Measurements from ENCODE around the gene CCL5. TPM values are rescaled to one million over a fixed set of nuclear protein-coding genes. Genes with fewer than 3 reads are reported as not detected.

Gene CCL5
- total and polyA plus RNA-seq, 2 experiments from 2014 or later: 1.1 to 1.4 TPM

DNA sequence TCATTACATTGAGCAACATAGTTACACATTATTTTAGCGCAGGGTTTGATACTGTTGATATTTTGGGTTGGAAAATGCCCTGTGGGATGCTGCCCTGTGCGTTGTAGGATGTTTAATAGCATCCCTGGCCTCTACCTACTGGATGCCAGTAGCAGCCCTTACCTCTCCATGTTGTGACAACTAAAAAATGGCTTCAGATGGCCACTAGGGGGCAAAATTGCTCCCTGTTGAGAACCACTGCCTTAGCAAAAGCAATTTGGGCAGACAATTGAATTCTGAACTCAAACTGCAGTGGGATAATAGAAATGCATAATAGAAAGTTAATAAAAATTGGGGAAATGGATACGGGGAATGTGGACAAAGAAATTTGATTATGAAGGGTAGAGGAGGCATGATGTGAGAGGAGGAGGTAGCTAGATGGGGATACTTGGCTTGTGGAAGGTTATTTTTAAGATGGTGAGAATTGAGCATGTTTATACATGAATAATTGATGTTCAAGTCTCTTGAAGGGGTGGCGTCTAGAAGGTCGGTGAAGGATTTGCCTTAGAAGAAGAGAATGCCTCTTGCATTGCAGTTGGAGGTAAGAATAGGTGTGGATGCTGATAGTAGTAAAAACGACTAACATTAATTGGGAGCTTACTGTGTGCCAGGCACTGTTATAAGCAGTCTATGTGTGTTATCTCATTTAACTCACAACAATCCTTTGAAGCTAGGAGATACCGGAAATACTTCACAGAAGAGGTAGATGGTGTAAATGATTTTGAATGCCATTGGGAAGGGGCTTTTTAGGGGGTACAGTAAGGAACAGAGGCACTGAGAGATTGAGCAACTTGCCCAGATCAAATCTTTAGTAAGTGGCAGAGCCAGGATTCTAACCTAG lies 30.5 kb downstream of the CCL5 start:
- peak; percentile 82 for DNase-seq (ENCODE audit: low spot score)
- no peaks in the 10 kb centered on the region for H3K36me3 ChIP-seq (replicated peaks; ENCODE audit: insufficient read depth, low read depth)

GRCh38 chr17:35847633-35848373 lies 32.4 kb downstream of the CCL5 start:
- Histone ChIP-seq H3K9me3 (ENCODE audit: low read depth) (no peaks in the 10 kb centered on the region), H2AFZ (no peak overlapping the region), H3K4me2 (no peak overlapping the region), H3K9me2 (replicated peaks; ENCODE audit: insufficient read depth) (no peaks in the 10 kb centered on the region), H3K36me3 (replicated peaks; ENCODE audit: insufficient read depth, low read depth) (no peaks in the 10 kb centered on the region), H4K20me1 (ENCODE audit: insufficient read depth, poor library complexity, severe bottlenecking) (peaks cover 4% of the 10 kb centered on the region), H3K27ac (peak overlapping the region; percentile 1), H3K4me1 (ENCODE audit: insufficient read depth) (peaks cover 5% of the 10 kb centered on the region), H3K27me3 (no peaks in the 10 kb centered on the region), H3K79me2 (peaks cover 11% of the 10 kb centered on the region), H3K4me3 (no peak overlapping the region)
- WGBS (ENCODE audit: low lambda C conversion rate, missing lambda C conversion rate): 70% methylated on average over 4 of the region's 4 CpGs
- no peak for DNase-seq (ENCODE audit: low spot score)
- TF ChIP-seq, protein P1, sequence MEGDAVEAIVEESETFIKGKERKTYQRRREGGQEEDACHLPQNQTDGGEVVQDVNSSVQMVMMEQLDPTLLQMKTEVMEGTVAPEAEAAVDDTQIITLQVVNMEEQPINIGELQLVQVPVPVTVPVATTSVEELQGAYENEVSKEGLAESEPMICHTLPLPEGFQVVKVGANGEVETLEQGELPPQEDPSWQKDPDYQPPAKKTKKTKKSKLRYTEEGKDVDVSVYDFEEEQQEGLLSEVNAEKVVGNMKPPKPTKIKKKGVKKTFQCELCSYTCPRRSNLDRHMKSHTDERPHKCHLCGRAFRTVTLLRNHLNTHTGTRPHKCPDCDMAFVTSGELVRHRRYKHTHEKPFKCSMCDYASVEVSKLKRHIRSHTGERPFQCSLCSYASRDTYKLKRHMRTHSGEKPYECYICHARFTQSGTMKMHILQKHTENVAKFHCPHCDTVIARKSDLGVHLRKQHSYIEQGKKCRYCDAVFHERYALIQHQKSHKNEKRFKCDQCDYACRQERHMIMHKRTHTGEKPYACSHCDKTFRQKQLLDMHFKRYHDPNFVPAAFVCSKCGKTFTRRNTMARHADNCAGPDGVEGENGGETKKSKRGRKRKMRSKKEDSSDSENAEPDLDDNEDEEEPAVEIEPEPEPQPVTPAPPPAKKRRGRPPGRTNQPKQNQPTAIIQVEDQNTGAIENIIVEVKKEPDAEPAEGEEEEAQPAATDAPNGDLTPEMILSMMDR (IDR thresholded peaks at IDR 0.05; ENCODE audit: poor library complexity): no peak
- TF ChIP-seq EZH2phosphoT487 (IDR thresholded peaks at IDR 0.05; ENCODE audit: low read depth, severe bottlenecking, unreplicated experiment) (no peak), EZH2 (IDR thresholded peaks at IDR 0.05; ENCODE audit: borderline replicate concordance) (no peak)

More for the DNA sequence above, 30.5 kb downstream of the CCL5 start:
- H3K4me2 ChIP-seq: no peak overlapping the region
- H3K27ac ChIP-seq: no peak overlapping the region
- no peak overlapping the region for H3K4me3 ChIP-seq
- H4K20me1 ChIP-seq (ENCODE audit: insufficient read depth, poor library complexity, severe bottlenecking): peaks cover 4% of the 10 kb centered on the region
- H3K27me3 ChIP-seq: no peaks in the 10 kb centered on the region
- H3K79me2 ChIP-seq: peaks cover 5% of the 10 kb centered on the region
- WGBS (ENCODE audit: low lambda C conversion rate, missing lambda C conversion rate): 76% methylated on average over 7 of the region's 7 CpGs
- no peaks in the 10 kb centered on the region for H3K9me3 ChIP-seq (ENCODE audit: low read depth)
- no peak overlapping the region for H2AFZ ChIP-seq
- no peaks in the 10 kb centered on the region for H3K9me2 ChIP-seq (replicated peaks; ENCODE audit: insufficient read depth)
- no peak for TF ChIP-seq EZH2 (IDR thresholded peaks at IDR 0.05; ENCODE audit: borderline replicate concordance)
- TF ChIP-seq, protein P1 (IDR thresholded peaks at IDR 0.05; ENCODE audit: poor library complexity): peak; percentile 74
- peaks cover 5% of the 10 kb centered on the region for H3K4me1 ChIP-seq (ENCODE audit: insufficient read depth)

- no peak overlapping the region for H3K4me3 ChIP-seq
- TF ChIP-seq, protein P1 (IDR thresholded peaks at IDR 0.05; ENCODE audit: poor library complexity): no peak
- TF ChIP-seq EZH2phosphoT487 (IDR thresholded peaks at IDR 0.05; ENCODE audit: low read depth, severe bottlenecking, unreplicated experiment): no peak
- no peak for TF ChIP-seq EZH2 (IDR thresholded peaks at IDR 0.05; ENCODE audit: borderline replicate concordance)
- H3K4me1 ChIP-seq (ENCODE audit: insufficient read depth): peaks cover 5% of the 10 kb centered on the region
- peaks cover 4% of the 10 kb centered on the region for H4K20me1 ChIP-seq (ENCODE audit: insufficient read depth, poor library complexity, severe bottlenecking)
- 81% methylated on average over 2 of the region's 2 CpGs for WGBS (ENCODE audit: low lambda C conversion rate, missing lambda C conversion rate)
- H3K27me3 ChIP-seq: no peaks in the 10 kb centered on the region
- peak overlapping the region; percentile 5 for H3K27ac ChIP-seq
- no peak overlapping the region for H2AFZ ChIP-seq
- no peak for DNase-seq (ENCODE audit: low spot score)
- H3K9me2 ChIP-seq (replicated peaks; ENCODE audit: insufficient read depth): no peaks in the 10 kb centered on the region
- H3K4me2 ChIP-seq: no peak overlapping the region
- no peaks in the 10 kb centered on the region for H3K9me3 ChIP-seq (ENCODE audit: low read depth)
- no peaks in the 10 kb centered on the region for H3K36me3 ChIP-seq (replicated peaks; ENCODE audit: insufficient read depth, low read depth)
- H3K79me2 ChIP-seq: peaks cover 11% of the 10 kb centered on the region
These were observed 33.2 kb downstream of the CCL5 start for GRCh38 chr17:35847006-35847405.

All from hepatocyte (in vitro differentiated cells).